Measurements from ENCODE around the gene SLC7A7.

The SLC7A7 gene

DNA sequence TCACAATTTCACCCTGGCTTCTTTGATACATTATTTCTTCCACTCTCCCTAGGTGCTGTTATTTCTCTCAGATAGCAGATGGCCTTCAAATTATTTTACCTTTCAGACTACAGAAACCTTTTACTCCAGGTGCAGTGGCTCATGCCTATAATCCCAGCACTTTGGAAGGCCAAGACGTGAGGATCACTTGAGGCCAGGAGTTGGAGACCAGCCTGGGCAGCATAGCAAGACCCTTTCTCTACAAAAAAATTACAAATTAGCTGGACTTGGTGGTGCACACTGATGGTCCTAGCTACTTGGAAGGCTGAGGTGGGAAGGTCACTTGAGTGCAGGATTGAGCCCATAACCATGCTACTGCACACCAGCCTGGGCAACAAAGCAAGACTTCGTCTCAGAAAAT lies 23.1 kb downstream of the SLC7A7 start:
- Histone ChIP-seq H3K4me1 (ENCODE audit: low read length) (peaks cover 8% of the 10 kb centered on the region; the same call in 1 of the 2 replicates), H2AFZ (ENCODE audit: low read length) (no peak overlapping the region), H3K4me2 (ENCODE audit: low read depth, low read length) (no peak overlapping the region), H3K79me2 (ENCODE audit: low read length) (no peaks in the 10 kb centered on the region), H3K27ac (ENCODE audit: low read length) (no peak overlapping the region), H3F3A (ENCODE audit: insufficient read depth, low read length) (no peaks in the 10 kb centered on the region), H3K9ac (ENCODE audit: low read length) (no peak overlapping the region), H3K9me3 (replicated peaks; ENCODE audit: insufficient read depth, low read length) (no peaks in the 10 kb centered on the region), H3K27me3 (replicated peaks; ENCODE audit: insufficient read depth, low read length) (no peaks in the 10 kb centered on the region), H3K9me2 (replicated peaks; ENCODE audit: insufficient read depth, low read length) (no peaks in the 10 kb centered on the region), H3K36me3 (replicated peaks; ENCODE audit: insufficient read depth, low read length) (no peaks in the 10 kb centered on the region), H3K4me3 (ENCODE audit: low read length) (no peak overlapping the region), H4K20me1 (ENCODE audit: insufficient read depth, low read length) (no peaks in the 10 kb centered on the region)
- DNase-seq = no peak
- TF ChIP-seq EZH2 (optimal IDR thresholded peaks at IDR 0.05; ENCODE audit: low read depth, low read length) = no peak
- TF ChIP-seq EZH2phosphoT487 (IDR thresholded peaks at IDR 0.05; ENCODE audit: low read length) = no peak
- TF ChIP-seq, protein P1, sequence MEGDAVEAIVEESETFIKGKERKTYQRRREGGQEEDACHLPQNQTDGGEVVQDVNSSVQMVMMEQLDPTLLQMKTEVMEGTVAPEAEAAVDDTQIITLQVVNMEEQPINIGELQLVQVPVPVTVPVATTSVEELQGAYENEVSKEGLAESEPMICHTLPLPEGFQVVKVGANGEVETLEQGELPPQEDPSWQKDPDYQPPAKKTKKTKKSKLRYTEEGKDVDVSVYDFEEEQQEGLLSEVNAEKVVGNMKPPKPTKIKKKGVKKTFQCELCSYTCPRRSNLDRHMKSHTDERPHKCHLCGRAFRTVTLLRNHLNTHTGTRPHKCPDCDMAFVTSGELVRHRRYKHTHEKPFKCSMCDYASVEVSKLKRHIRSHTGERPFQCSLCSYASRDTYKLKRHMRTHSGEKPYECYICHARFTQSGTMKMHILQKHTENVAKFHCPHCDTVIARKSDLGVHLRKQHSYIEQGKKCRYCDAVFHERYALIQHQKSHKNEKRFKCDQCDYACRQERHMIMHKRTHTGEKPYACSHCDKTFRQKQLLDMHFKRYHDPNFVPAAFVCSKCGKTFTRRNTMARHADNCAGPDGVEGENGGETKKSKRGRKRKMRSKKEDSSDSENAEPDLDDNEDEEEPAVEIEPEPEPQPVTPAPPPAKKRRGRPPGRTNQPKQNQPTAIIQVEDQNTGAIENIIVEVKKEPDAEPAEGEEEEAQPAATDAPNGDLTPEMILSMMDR (IDR thresholded peaks at IDR 0.05; ENCODE audit: low read length) = no peak

DNA sequence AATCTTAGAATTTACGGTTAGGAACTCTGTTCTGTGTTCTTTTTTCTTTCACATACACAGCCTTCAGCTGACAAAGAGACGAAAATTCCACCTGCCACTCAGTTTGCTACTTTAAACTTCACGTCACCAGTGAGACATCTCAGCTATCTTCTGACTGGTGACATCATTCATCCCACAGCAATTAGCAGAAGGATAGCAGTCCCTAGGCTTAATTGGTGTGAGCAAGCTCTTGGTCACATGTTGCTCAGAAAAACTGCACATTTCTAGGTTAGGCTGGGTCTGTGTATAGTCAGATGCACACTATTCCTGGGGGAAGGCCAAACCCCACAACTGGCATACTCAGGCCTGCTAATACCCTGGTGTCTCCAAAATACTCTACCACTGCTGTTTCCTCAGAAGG lies 23.9 kb downstream of the SLC7A7 start:
- H3K9me2 ChIP-seq (replicated peaks; ENCODE audit: insufficient read depth, low read length) = no peaks in the 10 kb centered on the region
- H3K4me1 ChIP-seq (ENCODE audit: low read length) = peaks cover 8% of the 10 kb centered on the region; the same call in 1 of the 2 replicates
- DNase-seq = no peak
- no peak overlapping the region for H3K4me2 ChIP-seq (ENCODE audit: low read depth, low read length)
- no peak overlapping the region for H3K27ac ChIP-seq (ENCODE audit: low read length)
- no peaks in the 10 kb centered on the region for H3K9me3 ChIP-seq (replicated peaks; ENCODE audit: insufficient read depth, low read length)
- no peaks in the 10 kb centered on the region for H3K36me3 ChIP-seq (replicated peaks; ENCODE audit: insufficient read depth, low read length)
- no peaks in the 10 kb centered on the region for H4K20me1 ChIP-seq (ENCODE audit: insufficient read depth, low read length)
- no peak for TF ChIP-seq EZH2phosphoT487 (IDR thresholded peaks at IDR 0.05; ENCODE audit: low read length)
- TF ChIP-seq, protein P1 (IDR thresholded peaks at IDR 0.05; ENCODE audit: low read length) = no peak
- TF ChIP-seq EZH2 (optimal IDR thresholded peaks at IDR 0.05; ENCODE audit: low read depth, low read length) = no peak
- no peak overlapping the region for H3K9ac ChIP-seq (ENCODE audit: low read length)
- no peaks in the 10 kb centered on the region for H3F3A ChIP-seq (ENCODE audit: insufficient read depth, low read length)
- no peak overlapping the region for H2AFZ ChIP-seq (ENCODE audit: low read length)
- no peaks in the 10 kb centered on the region for H3K79me2 ChIP-seq (ENCODE audit: low read length)
- no peaks in the 10 kb centered on the region for H3K27me3 ChIP-seq (replicated peaks; ENCODE audit: insufficient read depth, low read length)
- H3K4me3 ChIP-seq (ENCODE audit: low read length) = no peak overlapping the region

DNA sequence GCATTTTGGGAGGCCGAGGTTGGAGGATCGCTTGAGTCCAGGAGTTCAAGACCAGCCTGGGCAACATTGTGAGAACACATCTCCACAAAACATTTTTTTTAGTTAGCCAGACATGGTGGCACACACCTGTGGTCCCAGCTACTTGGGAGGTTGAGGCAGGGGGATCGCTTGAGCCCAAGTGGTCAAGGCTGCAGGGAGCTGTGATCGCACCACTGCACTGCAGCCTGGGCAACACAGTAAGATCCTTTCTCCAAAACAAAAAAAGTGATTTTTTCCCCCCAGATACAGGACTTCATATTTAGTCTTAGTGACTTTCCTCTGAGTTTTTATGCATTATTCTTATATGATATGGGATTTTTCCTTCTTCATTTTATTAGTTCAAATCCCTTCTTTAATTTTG lies 28.6 kb downstream of the SLC7A7 start:
- no peak for DNase-seq
- Histone ChIP-seq H3K9me2 (replicated peaks; ENCODE audit: insufficient read depth, low read length) (no peaks in the 10 kb centered on the region), H3K79me2 (ENCODE audit: low read length) (no peaks in the 10 kb centered on the region), H4K20me1 (ENCODE audit: insufficient read depth, low read length) (no peaks in the 10 kb centered on the region), H3K9me3 (replicated peaks; ENCODE audit: insufficient read depth, low read length) (no peaks in the 10 kb centered on the region), H3K27me3 (replicated peaks; ENCODE audit: insufficient read depth, low read length) (no peaks in the 10 kb centered on the region), H3K4me1 (ENCODE audit: low read length) (peaks cover 8% of the 10 kb centered on the region; the same call in 1 of the 2 replicates), H3F3A (ENCODE audit: insufficient read depth, low read length) (no peaks in the 10 kb centered on the region), H2AFZ (ENCODE audit: low read length) (no peak overlapping the region), H3K4me3 (ENCODE audit: low read length) (no peak overlapping the region), H3K9ac (ENCODE audit: low read length) (no peak overlapping the region), H3K27ac (ENCODE audit: low read length) (no peak overlapping the region), H3K36me3 (replicated peaks; ENCODE audit: insufficient read depth, low read length) (no peaks in the 10 kb centered on the region), H3K4me2 (ENCODE audit: low read depth, low read length) (no peak overlapping the region)
- TF ChIP-seq EZH2phosphoT487 (IDR thresholded peaks at IDR 0.05; ENCODE audit: low read length) (no peak), EZH2 (optimal IDR thresholded peaks at IDR 0.05; ENCODE audit: low read depth, low read length) (no peak)
- TF ChIP-seq, protein P1 (IDR thresholded peaks at IDR 0.05; ENCODE audit: low read length) = no peak
